WTC11 (cell line): Measurements from ENCODE around the gene PREX1. TPM values are rescaled to one million over a fixed set of nuclear protein-coding genes. Genes with fewer than 3 reads are reported as not detected.

Experiments
- ATAC-seq: fragments of 200-7000 bp; cut with Tn5 transposase; 2 replicates; pipeline ENCODE4 v1.10.0; 2021; ENCODE audit warnings: mild to moderate bottlenecking, moderate library complexity
- CTCF ChIA-PET: fragments of 300-600 bp; sonication (Branson Sonifier 250); formaldehyde crosslinking; loops from one replicate; lab custom pipeline; 2021; ENCODE audit warnings: antibody characterized with exemption; lab: Charles Lee
- POLR2A ChIA-PET: fragments of 350-600 bp; sonication (Branson Sonifier 250); formaldehyde crosslinking; loops from one replicate; lab custom pipeline; 2021; ENCODE audit warnings: antibody characterized with exemption; lab: Charles Lee
- DNase-seq: peaks from one replicate; pipeline ENCODE4 v3.0.0; 2021; ENCODE audit warnings: low spot score
- H3K27ac Mint-ChIP-seq: 2 replicates; pipeline ENCODE4 v1.8.0; 2021; ENCODE audit warnings: mixed read lengths
- H3K27me3 Mint-ChIP-seq: 2 replicates; pipeline ENCODE4 v1.8.0; 2021; ENCODE audit warnings: low read depth, mild to moderate bottlenecking, moderate library complexity, mixed read lengths
- H3K36me3 Mint-ChIP-seq: 2 replicates; pipeline ENCODE4 v1.8.0; 2021; ENCODE audit warnings: mixed read lengths
- H3K4me1 Mint-ChIP-seq: 2 replicates; pipeline ENCODE4 v1.8.0; 2022; ENCODE audit warnings: mixed read lengths
- H3K4me3 Mint-ChIP-seq: 2 replicates; pipeline ENCODE4 v1.8.0; 2021; ENCODE audit warnings: mild to moderate bottlenecking, moderate library complexity, mixed read lengths
- H3K9me3 Mint-ChIP-seq: 2 replicates; pipeline ENCODE4 v1.8.0; 2021; ENCODE audit warnings: mixed read lengths
- ATF1 ChIP-seq: sonication (generic); formaldehyde crosslinking; IDR thresholded peaks from 2 replicates; pipeline ENCODE4 v1.8.1; 2023; ENCODE audit warnings: mild to moderate bottlenecking, moderate library complexity, missing genetic modification reagents
- HMGA2 ChIP-seq: fragments of 250-450 bp; sonication (Bioruptor Pico); IDR thresholded peaks from 2 replicates; pipeline ENCODE4 v1.4.0; 2021; ENCODE audit warnings: mild to moderate bottlenecking, moderate library complexity
- JAZF1 ChIP-seq: fragments of 250-450 bp; sonication (Bioruptor Pico); IDR thresholded peaks from 2 replicates; pipeline ENCODE4 v1.9.0; 2021; ENCODE audit warnings: moderate library complexity, mild to moderate bottlenecking, inconsistent platforms
- MXD4 ChIP-seq: fragments of 250-450 bp; sonication (Bioruptor Pico); IDR thresholded peaks from 2 replicates; pipeline ENCODE4 v1.8.0; 2021; ENCODE audit warnings: mild to moderate bottlenecking, moderate library complexity, borderline replicate concordance
- MYBL2 ChIP-seq: sonication (generic); formaldehyde crosslinking; IDR thresholded peaks from 2 replicates; pipeline ENCODE4 v1.8.1; 2023; ENCODE audit warnings: mild to moderate bottlenecking, moderate library complexity, missing genetic modification reagents
- NR1H2 ChIP-seq: sonication (generic); formaldehyde crosslinking; IDR thresholded peaks from 2 replicates; pipeline ENCODE4 v1.9.0; 2021; ENCODE audit warnings: mild to moderate bottlenecking, moderate library complexity, missing genetic modification reagents
- NR2C2 ChIP-seq: sonication (generic); formaldehyde crosslinking; IDR thresholded peaks from 2 replicates; pipeline ENCODE4 v1.8.0; 2022; ENCODE audit warnings: mild to moderate bottlenecking, missing genetic modification reagents
- NR3C1 ChIP-seq: sonication (generic); formaldehyde crosslinking; conservative IDR thresholded peaks from 2 replicates; pipeline ENCODE4 v1.8.1; 2023; ENCODE audit warnings: low read depth, mild to moderate bottlenecking, missing genetic modification reagents
- OVOL2 ChIP-seq: fragments of 250-450 bp; sonication (Bioruptor Pico); IDR thresholded peaks from 2 replicates; pipeline ENCODE4 v1.9.0; 2021; ENCODE audit warnings: mild to moderate bottlenecking, borderline replicate concordance
- PRRX2 ChIP-seq: fragments of 250-450 bp; sonication (Bioruptor Pico); IDR thresholded peaks from 2 replicates; pipeline ENCODE4 v1.8.0; 2021; ENCODE audit warnings: mild to moderate bottlenecking
- RELA ChIP-seq: sonication (generic); formaldehyde crosslinking; IDR thresholded peaks from 2 replicates; pipeline ENCODE4 v1.8.1; 2022; ENCODE audit warnings: missing genetic modification reagents, mild to moderate bottlenecking, borderline replicate concordance
- SMAD3 ChIP-seq: sonication (generic); formaldehyde crosslinking; IDR thresholded peaks from 2 replicates; pipeline ENCODE4 v1.8.0; 2022; ENCODE audit warnings: missing genetic modification reagents, mild to moderate bottlenecking, borderline replicate concordance
- TCF7 ChIP-seq: sonication (generic); formaldehyde crosslinking; IDR thresholded peaks from 2 replicates; pipeline ENCODE4 v1.8.0; 2022; ENCODE audit warnings: mild to moderate bottlenecking, low read depth, missing genetic modification reagents, moderate library complexity
- TEAD4 ChIP-seq: sonication (generic); formaldehyde crosslinking; IDR thresholded peaks from 2 replicates; pipeline ENCODE4 v1.8.0; 2022; ENCODE audit warnings: mild to moderate bottlenecking, missing genetic modification reagents
- total RNA-seq: library from RNA; stranded (reverse); gene quantifications from 3 replicates; pipeline ENCODE4 v1.2.3, GENCODE V29; 2021
- TF ChIP-seq, protein P1 (sequence below): sonication (generic); formaldehyde crosslinking; IDR thresholded peaks from 2 replicates; pipeline ENCODE4 v1.8.1; 2023; ENCODE audit warnings: mild to moderate bottlenecking, moderate library complexity, missing genetic modification reagents
- TF ChIP-seq, protein P2 (sequence below): sonication (generic); formaldehyde crosslinking; IDR thresholded peaks from 2 replicates; pipeline ENCODE4 v1.8.0; 2023; ENCODE audit warnings: mild to moderate bottlenecking, missing genetic modification reagents
- TF ChIP-seq, protein P3 (sequence below): sonication (generic); formaldehyde crosslinking; IDR thresholded peaks from 2 replicates; pipeline ENCODE4 v1.8.1; 2023; ENCODE audit warnings: mild to moderate bottlenecking, missing genetic modification reagents
- TF ChIP-seq, protein P4 (sequence below): sonication (generic); formaldehyde crosslinking; IDR thresholded peaks from 2 replicates; pipeline ENCODE4 v1.8.0; 2022; ENCODE audit warnings: missing genetic modification reagents
- TF ChIP-seq, protein P5 (sequence below): fragments of 250-450 bp; sonication (Bioruptor Pico); IDR thresholded peaks from 2 replicates; pipeline ENCODE4 v1.8.0; 2021; ENCODE audit warnings: mild to moderate bottlenecking
- TF ChIP-seq, protein P6 (sequence below): fragments of 250-450 bp; sonication (Bioruptor Pico); conservative IDR thresholded peaks from 2 replicates; pipeline ENCODE4 v1.9.0; 2021; ENCODE audit warnings: mild to moderate bottlenecking

The PREX1 gene
- total RNA-seq, 1 experiment from 2014 or later, result 17.3 TPM

DNA sequence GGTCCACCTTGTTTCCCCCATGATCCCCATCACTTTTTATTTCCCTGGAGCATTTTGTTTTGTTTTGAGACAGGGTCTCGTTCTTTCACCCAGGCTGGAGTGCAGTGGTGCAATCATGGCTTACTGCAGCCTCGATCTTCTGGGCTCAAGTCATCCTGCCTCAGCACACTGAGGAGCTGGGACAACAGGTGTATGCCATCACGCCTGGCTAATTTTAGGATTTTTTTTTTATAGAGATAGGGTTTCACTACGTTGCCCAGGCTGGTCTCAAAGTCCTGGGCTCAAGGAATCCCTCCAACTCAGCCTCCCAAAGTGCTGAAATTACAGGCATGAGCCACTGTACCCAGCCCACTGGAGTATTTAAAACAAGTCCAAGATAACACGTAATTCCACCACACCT, 179.9 kb downstream of the PREX1 start:
- DNase-seq (no peak), ATAC-seq (no peak)
- POLR2A ChIA-PET, result no interaction called here
- H3K4me1 Mint-ChIP-seq, result no peaks in the 10 kb centered on the region
- TF ChIP-seq JAZF1 (CRISPR knock-in tag) (no peak), PRRX2 (CRISPR knock-in tag) (no peak), OVOL2 (CRISPR knock-in tag) (no peak), TEAD4 (no peak), NR3C1 (no peak)
- TF ChIP-seq, protein P1, sequence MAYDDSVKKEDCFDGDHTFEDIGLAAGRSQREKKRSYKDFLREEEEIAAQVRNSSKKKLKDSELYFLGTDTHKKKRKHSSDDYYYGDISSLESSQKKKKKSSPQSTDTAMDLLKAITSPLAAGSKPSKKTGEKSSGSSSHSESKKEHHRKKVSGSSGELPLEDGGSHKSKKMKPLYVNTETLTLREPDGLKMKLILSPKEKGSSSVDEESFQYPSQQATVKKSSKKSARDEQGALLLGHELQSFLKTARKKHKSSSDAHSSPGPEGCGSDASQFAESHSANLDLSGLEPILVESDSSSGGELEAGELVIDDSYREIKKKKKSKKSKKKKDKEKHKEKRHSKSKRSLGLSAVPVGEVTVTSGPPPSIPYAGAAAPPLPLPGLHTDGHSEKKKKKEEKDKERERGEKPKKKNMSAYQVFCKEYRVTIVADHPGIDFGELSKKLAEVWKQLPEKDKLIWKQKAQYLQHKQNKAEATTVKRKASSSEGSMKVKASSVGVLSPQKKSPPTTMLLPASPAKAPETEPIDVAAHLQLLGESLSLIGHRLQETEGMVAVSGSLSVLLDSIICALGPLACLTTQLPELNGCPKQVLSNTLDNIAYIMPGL (CRISPR knock-in tag), result no peak
- TF ChIP-seq, protein P2, sequence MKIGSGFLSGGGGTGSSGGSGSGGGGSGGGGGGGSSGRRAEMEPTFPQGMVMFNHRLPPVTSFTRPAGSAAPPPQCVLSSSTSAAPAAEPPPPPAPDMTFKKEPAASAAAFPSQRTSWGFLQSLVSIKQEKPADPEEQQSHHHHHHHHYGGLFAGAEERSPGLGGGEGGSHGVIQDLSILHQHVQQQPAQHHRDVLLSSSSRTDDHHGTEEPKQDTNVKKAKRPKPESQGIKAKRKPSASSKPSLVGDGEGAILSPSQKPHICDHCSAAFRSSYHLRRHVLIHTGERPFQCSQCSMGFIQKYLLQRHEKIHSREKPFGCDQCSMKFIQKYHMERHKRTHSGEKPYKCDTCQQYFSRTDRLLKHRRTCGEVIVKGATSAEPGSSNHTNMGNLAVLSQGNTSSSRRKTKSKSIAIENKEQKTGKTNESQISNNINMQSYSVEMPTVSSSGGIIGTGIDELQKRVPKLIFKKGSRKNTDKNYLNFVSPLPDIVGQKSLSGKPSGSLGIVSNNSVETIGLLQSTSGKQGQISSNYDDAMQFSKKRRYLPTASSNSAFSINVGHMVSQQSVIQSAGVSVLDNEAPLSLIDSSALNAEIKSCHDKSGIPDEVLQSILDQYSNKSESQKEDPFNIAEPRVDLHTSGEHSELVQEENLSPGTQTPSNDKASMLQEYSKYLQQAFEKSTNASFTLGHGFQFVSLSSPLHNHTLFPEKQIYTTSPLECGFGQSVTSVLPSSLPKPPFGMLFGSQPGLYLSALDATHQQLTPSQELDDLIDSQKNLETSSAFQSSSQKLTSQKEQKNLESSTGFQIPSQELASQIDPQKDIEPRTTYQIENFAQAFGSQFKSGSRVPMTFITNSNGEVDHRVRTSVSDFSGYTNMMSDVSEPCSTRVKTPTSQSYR (CRISPR knock-in tag), result no peak
- TF ChIP-seq, protein P3, sequence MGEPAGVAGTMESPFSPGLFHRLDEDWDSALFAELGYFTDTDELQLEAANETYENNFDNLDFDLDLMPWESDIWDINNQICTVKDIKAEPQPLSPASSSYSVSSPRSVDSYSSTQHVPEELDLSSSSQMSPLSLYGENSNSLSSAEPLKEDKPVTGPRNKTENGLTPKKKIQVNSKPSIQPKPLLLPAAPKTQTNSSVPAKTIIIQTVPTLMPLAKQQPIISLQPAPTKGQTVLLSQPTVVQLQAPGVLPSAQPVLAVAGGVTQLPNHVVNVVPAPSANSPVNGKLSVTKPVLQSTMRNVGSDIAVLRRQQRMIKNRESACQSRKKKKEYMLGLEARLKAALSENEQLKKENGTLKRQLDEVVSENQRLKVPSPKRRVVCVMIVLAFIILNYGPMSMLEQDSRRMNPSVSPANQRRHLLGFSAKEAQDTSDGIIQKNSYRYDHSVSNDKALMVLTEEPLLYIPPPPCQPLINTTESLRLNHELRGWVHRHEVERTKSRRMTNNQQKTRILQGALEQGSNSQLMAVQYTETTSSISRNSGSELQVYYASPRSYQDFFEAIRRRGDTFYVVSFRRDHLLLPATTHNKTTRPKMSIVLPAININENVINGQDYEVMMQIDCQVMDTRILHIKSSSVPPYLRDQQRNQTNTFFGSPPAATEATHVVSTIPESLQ, result no peak
- TF ChIP-seq, protein P4, sequence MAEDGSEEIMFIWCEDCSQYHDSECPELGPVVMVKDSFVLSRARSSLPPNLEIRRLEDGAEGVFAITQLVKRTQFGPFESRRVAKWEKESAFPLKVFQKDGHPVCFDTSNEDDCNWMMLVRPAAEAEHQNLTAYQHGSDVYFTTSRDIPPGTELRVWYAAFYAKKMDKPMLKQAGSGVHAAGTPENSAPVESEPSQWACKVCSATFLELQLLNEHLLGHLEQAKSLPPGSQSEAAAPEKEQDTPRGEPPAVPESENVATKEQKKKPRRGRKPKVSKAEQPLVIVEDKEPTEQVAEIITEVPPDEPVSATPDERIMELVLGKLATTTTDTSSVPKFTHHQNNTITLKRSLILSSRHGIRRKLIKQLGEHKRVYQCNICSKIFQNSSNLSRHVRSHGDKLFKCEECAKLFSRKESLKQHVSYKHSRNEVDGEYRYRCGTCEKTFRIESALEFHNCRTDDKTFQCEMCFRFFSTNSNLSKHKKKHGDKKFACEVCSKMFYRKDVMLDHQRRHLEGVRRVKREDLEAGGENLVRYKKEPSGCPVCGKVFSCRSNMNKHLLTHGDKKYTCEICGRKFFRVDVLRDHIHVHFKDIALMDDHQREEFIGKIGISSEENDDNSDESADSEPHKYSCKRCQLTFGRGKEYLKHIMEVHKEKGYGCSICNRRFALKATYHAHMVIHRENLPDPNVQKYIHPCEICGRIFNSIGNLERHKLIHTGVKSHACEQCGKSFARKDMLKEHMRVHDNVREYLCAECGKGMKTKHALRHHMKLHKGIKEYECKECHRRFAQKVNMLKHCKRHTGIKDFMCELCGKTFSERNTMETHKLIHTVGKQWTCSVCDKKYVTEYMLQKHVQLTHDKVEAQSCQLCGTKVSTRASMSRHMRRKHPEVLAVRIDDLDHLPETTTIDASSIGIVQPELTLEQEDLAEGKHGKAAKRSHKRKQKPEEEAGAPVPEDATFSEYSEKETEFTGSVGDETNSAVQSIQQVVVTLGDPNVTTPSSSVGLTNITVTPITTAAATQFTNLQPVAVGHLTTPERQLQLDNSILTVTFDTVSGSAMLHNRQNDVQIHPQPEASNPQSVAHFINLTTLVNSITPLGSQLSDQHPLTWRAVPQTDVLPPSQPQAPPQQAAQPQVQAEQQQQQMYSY (CRISPR knock-in tag), result no peak
- no peak overlapping the region for H3K4me3 Mint-ChIP-seq
- no peaks in the 10 kb centered on the region for H3K27me3 Mint-ChIP-seq
- peaks cover 13% of the 10 kb centered on the region for H3K36me3 Mint-ChIP-seq
- CTCF ChIA-PET, result interaction anchor here (0.7 to 2.2 kb wide), 4 partner anchors 9 to 257 kb away, joined by 3 to 16 read pairs (median 4); no protein-coding TSS in a partner anchor
- H3K9me3 Mint-ChIP-seq, result no peaks in the 10 kb centered on the region
- no peak overlapping the region for H3K27ac Mint-ChIP-seq

DNA sequence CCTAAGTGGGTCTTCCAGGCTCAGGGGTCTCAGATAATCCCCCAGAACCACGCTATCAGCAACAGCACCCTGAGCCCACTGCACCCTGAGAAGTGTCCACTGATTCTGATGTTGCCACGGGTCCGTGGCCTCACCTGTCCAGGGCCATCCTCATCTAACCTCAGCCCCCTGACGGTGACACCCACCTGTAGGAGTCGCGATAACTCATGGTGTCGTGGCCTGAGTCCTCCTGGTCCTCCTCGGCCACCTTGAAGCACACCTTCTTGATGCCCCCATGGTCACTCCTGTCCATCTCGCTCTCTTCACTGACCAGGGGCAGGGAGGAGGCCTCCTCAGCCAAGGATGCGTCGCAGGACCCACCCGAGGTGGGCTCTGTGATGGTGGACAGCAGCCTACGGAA, 182.1 kb downstream of the PREX1 start:
- ATAC-seq, result no peak

More for the DNA sequence above, 182.1 kb downstream of the PREX1 start:
- Mint-ChIP-seq H3K9me3 (no peaks in the 10 kb centered on the region), H3K4me1 (no peaks in the 10 kb centered on the region), H3K36me3 (peaks cover 12% of the 10 kb centered on the region), H3K27me3 (no peaks in the 10 kb centered on the region), H3K4me3 (no peak overlapping the region), H3K27ac (peak overlapping the region; percentile 48; the same call in 1 of the 2 replicates)
- TF ChIP-seq, protein P5, sequence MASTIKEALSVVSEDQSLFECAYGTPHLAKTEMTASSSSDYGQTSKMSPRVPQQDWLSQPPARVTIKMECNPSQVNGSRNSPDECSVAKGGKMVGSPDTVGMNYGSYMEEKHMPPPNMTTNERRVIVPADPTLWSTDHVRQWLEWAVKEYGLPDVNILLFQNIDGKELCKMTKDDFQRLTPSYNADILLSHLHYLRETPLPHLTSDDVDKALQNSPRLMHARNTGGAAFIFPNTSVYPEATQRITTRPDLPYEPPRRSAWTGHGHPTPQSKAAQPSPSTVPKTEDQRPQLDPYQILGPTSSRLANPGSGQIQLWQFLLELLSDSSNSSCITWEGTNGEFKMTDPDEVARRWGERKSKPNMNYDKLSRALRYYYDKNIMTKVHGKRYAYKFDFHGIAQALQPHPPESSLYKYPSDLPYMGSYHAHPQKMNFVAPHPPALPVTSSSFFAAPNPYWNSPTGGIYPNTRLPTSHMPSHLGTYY (CRISPR knock-in tag), result no peak
- no peak for TF ChIP-seq MXD4 (CRISPR knock-in tag)
- no peak for TF ChIP-seq RELA (CRISPR knock-in tag)
- no peak for TF ChIP-seq ATF1 (CRISPR knock-in tag)
- no peak for TF ChIP-seq HMGA2
- TF ChIP-seq TCF7 (CRISPR knock-in tag), result no peak
- no peak for TF ChIP-seq TEAD4
- TF ChIP-seq NR1H2, result no peak
- no peak for TF ChIP-seq NR3C1
- TF ChIP-seq SMAD3 (CRISPR knock-in tag), result no peak
- no peak for TF ChIP-seq MYBL2
- no peak for TF ChIP-seq NR2C2 (CRISPR knock-in tag)
- TF ChIP-seq, protein P6, sequence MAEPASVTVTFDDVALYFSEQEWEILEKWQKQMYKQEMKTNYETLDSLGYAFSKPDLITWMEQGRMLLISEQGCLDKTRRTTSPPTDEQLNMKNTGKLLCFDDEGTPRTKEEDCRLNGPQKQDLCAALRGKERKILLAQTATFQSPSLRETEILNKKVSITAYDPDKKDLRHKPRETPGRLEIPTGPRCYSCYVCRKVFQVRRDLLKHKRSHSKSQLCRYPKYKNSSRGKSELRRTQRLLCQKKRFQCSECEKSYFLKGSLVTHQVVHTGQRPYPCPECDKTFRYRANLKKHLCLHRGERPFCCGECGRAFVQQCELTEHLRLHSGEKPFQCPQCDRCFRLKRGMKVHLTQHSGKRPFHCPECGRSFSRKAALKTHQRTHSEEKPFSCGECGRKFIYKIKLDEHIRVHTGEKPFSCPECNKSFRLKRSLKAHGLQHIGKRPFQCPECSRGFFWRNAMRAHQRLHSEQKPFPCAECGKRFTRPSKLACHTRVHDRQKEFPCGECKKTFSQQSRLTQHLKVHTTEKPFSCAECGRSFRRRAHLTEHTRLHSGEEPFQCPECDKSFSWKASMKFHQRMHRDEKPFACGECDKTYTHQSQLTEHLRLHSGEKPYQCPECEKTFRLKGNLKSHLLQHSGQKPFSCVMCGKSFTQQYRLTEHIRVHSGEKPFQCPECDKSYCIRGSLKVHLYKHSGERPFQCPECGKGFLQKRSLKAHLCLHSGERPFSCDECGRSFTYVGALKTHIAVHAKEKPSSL (CRISPR knock-in tag), result no peak
- ChIA-PET POLR2A (no interaction called here), CTCF (interaction anchor here (1.8 kb wide), 1 partner anchor 12 kb away, joined by 12 read pairs; no protein-coding TSS in a partner anchor)
- no peak for DNase-seq
